Activated T-cell treated with anti-CD3 and anti-CD28 coated beads, Interleukin-2, amount 50 U/mL, for 48 hours (primary cell): ENCODE measurements around the gene SPC25.
A peak's percentile ranks its signal among the peaks of the same experiment; 100 is the strongest.
"Not testable (repeated sequence)": the region's sequence is repeated elsewhere in the genome, so short reads cannot be mapped to it uniquely, and the experiment has no call there.

Experiments
- DNase-seq, 2 experiments: peaks; one replicate each; pipeline ENCODE4 v3.0.0-alpha.2; 2020

Gene SPC25

GRCh38 chr2:168890006-168890782 is at the start of gene SPC25:
Gene SPC25 (minus strand): TSS chr2:168890430. CDS start chr2:168889519, 911 bp downstream.
- peak; percentile 92 to 93 for DNase-seq

- no peak for DNase-seq
Measured at GRCh38 chr2:168939918-168940317, 49.7 kb upstream of the SPC25 start.

- no peak for DNase-seq
Measured at GRCh38 chr2:168939061-168939460, 48.8 kb upstream of the SPC25 start.

- no peak for DNase-seq
Measured at GRCh38 chr2:168935810-168936581, 45.8 kb upstream of the SPC25 start.

GRCh38 chr2:168934826-168935225 is 44.6 kb upstream of the SPC25 start:
- no peak for DNase-seq

- not testable (repeated sequence) for DNase-seq
Measured at GRCh38 chr2:168932174-168932573, 41.9 kb upstream of the SPC25 start.

- DNase-seq: no peak
Measured at GRCh38 chr2:168930242-168930641, 40.0 kb upstream of the SPC25 start.

GRCh38 chr2:168929031-168929430 is 38.8 kb upstream of the SPC25 start:
- no peak for DNase-seq

GRCh38 chr2:168928113-168928831 is 38.0 kb upstream of the SPC25 start:
- DNase-seq: no peak

GRCh38 chr2:168926621-168927386 is 36.6 kb upstream of the SPC25 start:
- no peak for DNase-seq

- DNase-seq: no peak
Measured at GRCh38 chr2:168920504-168921157, 30.4 kb upstream of the SPC25 start.

- no peak for DNase-seq
Measured at GRCh38 chr2:168916331-168916675, 26.1 kb upstream of the SPC25 start.

GRCh38 chr2:168915441-168916330 is 25.5 kb upstream of the SPC25 start:
- peak in 1 of 2 experiments; percentile 17 for DNase-seq

- no peak for DNase-seq
Measured at GRCh38 chr2:168913495-168913894, 23.3 kb upstream of the SPC25 start.

- DNase-seq: peak in 1 of 2 experiments; percentile 22
Measured at GRCh38 chr2:168912901-168913369, 22.7 kb upstream of the SPC25 start.

- no peak for DNase-seq
Measured at GRCh38 chr2:168912466-168912865, 22.2 kb upstream of the SPC25 start.

- DNase-seq: no peak
Measured at GRCh38 chr2:168910330-168910729, 20.1 kb upstream of the SPC25 start.

GRCh38 chr2:168907940-168908662 is 17.9 kb upstream of the SPC25 start:
- DNase-seq: no peak

GRCh38 chr2:168904358-168904757 is 14.1 kb upstream of the SPC25 start:
- no peak for DNase-seq

- no peak for DNase-seq
Measured at GRCh38 chr2:168903888-168904287, 13.7 kb upstream of the SPC25 start.
